ENCODE results near the gene COMT.
"Not testable (repeated sequence)": the region's sequence is repeated elsewhere in the genome, so short reads cannot be mapped to it uniquely, and the experiment has no call there.

The COMT gene
- 21.6 reads per million, percentile 48 among the genes with 10 or more reads in this experiment for total RNA-seq

GRCh38 chr22:19941365-19942082, at the start of gene COMT, which contains the start of gene TXNRD2:
Gene COMT (plus strand): TSS chr22:19941772. CDS start chr22:19962527, 20,755 bp downstream.
Gene TXNRD2 (minus strand): TSS chr22:19941818. CDS start chr22:19941803, 15 bp downstream.
- DNase-seq = peak; percentile 58

- peak; percentile 52 for DNase-seq
These were observed 49.2 kb upstream of the COMT start for GRCh38 chr22:19892257-19892879.

- DNase-seq = no peak
These were observed 48.6 kb upstream of the COMT start for GRCh38 chr22:19892925-19893324.

- DNase-seq = no peak
These were observed 48.2 kb upstream of the COMT start for GRCh38 chr22:19893363-19893762.

- DNase-seq = no peak
These were observed 46.3 kb upstream of the COMT start for GRCh38 chr22:19895160-19895849.

GRCh38 chr22:19896665-19897355, 44.8 kb upstream of the COMT start:
- DNase-seq = no peak

GRCh38 chr22:19897726-19898125, 43.8 kb upstream of the COMT start:
- DNase-seq = no peak

GRCh38 chr22:19898145-19898544, 43.4 kb upstream of the COMT start:
- no peak for DNase-seq

GRCh38 chr22:19898831-19899567, 42.6 kb upstream of the COMT start:
- DNase-seq = no peak

- no peak for DNase-seq
These were observed 40.7 kb upstream of the COMT start for GRCh38 chr22:19900707-19901436.

- no peak for DNase-seq
These were observed 39.9 kb upstream of the COMT start for GRCh38 chr22:19901577-19902244.

- no peak for DNase-seq
These were observed 39.3 kb upstream of the COMT start for GRCh38 chr22:19902245-19902715.

GRCh38 chr22:19903031-19903430, 38.5 kb upstream of the COMT start:
- DNase-seq = no peak

GRCh38 chr22:19903513-19903912, 38.1 kb upstream of the COMT start:
- no peak for DNase-seq

GRCh38 chr22:19904174-19904856, 37.3 kb upstream of the COMT start:
- DNase-seq = no peak

- DNase-seq = no peak
These were observed 36.6 kb upstream of the COMT start for GRCh38 chr22:19904935-19905334.

GRCh38 chr22:19905347-19906276, 36.0 kb upstream of the COMT start:
- no peak for DNase-seq

- not testable (repeated sequence) for DNase-seq
These were observed 34.7 kb upstream of the COMT start for GRCh38 chr22:19906864-19907263.

- DNase-seq = not testable (repeated sequence)
These were observed 33.7 kb upstream of the COMT start for GRCh38 chr22:19907902-19908301.

Data from effector CD4-positive, alpha-beta T cell (primary cell).